ENCODE measurements around the gene SLC9A1. TPM values are rescaled to one million over a fixed set of nuclear protein-coding genes. Genes with fewer than 3 reads are reported as not detected.
A peak's percentile ranks its signal among the peaks of the same experiment; 100 is the strongest.

Gene SLC9A1
- total and polyA plus RNA-seq, 12 donors = 9.4 to 34.4 (median 20.7) TPM

DNA sequence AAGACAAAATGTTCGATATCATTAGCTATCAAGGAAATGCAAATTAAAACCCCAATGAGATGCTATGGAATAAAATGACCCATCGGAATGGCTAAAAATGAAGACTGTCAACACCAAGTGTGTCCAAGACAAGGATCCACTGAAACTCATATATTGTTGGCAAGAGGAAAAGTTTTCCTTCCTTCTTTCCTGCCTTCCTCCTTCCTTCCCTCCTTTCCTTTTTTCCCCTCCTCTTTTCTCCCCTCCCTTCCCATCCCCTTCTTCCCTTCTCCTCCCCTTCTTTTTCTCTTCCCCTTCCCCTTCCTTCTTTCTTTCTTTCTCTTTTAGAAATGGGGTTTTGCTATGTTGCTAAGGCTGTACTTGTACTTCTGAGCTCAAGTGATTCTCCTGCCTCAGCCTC is 78.1 kb downstream of the SLC9A1 start:
- no peak overlapping the region for H3K4me3 ChIP-seq
- no peaks in the 10 kb centered on the region for H3K4me1 ChIP-seq
- intact Hi-C loops (cut with DNase I) = no loop called here
- no peak for DNase-seq
- 95 to 96% methylated on average over 2 of the region's 2 CpGs for WGBS, 2 donors
- ATAC-seq = no peak
- TF ChIP-seq, protein P1, sequence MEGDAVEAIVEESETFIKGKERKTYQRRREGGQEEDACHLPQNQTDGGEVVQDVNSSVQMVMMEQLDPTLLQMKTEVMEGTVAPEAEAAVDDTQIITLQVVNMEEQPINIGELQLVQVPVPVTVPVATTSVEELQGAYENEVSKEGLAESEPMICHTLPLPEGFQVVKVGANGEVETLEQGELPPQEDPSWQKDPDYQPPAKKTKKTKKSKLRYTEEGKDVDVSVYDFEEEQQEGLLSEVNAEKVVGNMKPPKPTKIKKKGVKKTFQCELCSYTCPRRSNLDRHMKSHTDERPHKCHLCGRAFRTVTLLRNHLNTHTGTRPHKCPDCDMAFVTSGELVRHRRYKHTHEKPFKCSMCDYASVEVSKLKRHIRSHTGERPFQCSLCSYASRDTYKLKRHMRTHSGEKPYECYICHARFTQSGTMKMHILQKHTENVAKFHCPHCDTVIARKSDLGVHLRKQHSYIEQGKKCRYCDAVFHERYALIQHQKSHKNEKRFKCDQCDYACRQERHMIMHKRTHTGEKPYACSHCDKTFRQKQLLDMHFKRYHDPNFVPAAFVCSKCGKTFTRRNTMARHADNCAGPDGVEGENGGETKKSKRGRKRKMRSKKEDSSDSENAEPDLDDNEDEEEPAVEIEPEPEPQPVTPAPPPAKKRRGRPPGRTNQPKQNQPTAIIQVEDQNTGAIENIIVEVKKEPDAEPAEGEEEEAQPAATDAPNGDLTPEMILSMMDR (IDR thresholded peaks at IDR 0.05) = no peak
- H3K9me3 ChIP-seq = peaks cover 0 to 11% (median 0%) of the 10 kb centered on the region in 11 donors
- H3K27ac ChIP-seq = no peak overlapping the region
- H3K36me3 ChIP-seq = no peaks in the 10 kb centered on the region
- H3K27me3 ChIP-seq = peaks cover 0 to 5% (median 0%) of the 10 kb centered on the region in 7 donors

DNA sequence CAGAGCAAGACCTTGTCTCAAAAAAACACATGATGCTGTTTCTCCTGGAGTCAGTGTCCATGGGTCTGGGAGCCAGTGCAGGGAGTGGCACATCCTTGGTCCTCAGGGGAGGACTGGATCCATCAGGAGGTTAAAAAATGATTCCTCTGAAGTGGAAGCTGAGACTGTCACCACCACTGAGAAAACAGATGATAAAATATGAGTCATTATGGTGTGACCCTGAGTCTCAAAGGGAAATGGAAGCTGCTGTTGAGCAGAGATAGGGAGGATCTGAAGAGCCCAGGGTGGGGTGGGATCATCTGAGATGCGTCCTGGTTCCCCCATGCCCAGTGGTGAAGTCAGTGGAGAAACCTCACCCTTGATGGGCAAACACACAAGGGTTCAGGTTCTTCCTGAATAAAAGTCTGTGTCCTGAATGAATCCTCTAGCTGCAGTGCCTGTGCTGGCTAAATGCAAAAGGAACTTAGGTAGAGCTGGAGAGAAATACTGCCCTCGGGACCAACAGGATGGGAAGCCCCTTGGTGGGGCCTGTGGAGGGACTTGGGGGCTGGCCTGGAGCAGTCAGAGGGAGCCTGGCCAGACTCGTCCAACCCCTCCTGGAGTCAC is 80.6 kb downstream of the SLC9A1 start:
- no peak for ATAC-seq
- Histone ChIP-seq H3K4me1 (peaks cover 0 to 7% (median 0%) of the 10 kb centered on the region in 9 donors), H3K4me3 (no peak overlapping the region), H3K36me3 (no peaks in the 10 kb centered on the region), H3K27me3 (peaks cover 0 to 3% (median 0%) of the 10 kb centered on the region in 7 donors), H3K9me3 (peaks cover 0 to under 1% (median 0%) of the 10 kb centered on the region in 11 donors), H3K27ac (no peak overlapping the region)
- intact Hi-C loops (cut with DNase I) = no loop called here
- TF ChIP-seq, protein P1 (IDR thresholded peaks at IDR 0.05) = no peak
- 50 to 55% methylated on average over 3 of the region's 3 CpGs for WGBS, 2 donors
- DNase-seq = no peak

DNA sequence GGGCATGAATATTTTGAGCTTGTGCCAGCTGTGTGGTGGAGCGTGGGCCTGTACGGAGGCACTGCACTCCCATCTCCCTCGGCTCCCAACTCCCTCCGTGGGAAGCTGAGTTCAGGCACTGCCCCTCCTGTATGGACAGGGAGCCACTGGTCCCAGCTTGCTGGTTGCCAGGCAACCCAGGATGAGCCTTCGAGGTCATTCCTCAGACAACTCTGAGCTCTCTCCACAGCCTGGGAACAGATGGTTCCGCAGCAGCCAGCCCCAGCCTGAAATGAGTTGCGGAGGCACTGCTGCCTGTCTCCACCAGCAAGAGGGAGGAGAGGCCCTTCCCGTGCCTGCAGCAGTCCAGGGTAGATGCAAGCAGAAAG is 83.9 kb downstream of the SLC9A1 start:
- no peaks in the 10 kb centered on the region for H3K9me3 ChIP-seq
- peak in 6 of 8 donors; percentile 44 to 72 (median 62) for ATAC-seq
- intact Hi-C loops (cut with DNase I) = no loop called here
- peaks cover 0 to 7% (median 0%) of the 10 kb centered on the region in 9 donors for H3K4me1 ChIP-seq
- peak in 1 of 2 donors; percentile 15 for DNase-seq
- WGBS, 2 donors = 36 to 46% methylated on average over 8 of the region's 8 CpGs
- H3K4me3 ChIP-seq = no peak overlapping the region
- H3K27ac ChIP-seq = no peak overlapping the region
- H3K27me3 ChIP-seq = peaks cover 0 to 3% (median 0%) of the 10 kb centered on the region in 7 donors
- TF ChIP-seq, protein P1 (IDR thresholded peaks at IDR 0.05) = no peak
- no peaks in the 10 kb centered on the region for H3K36me3 ChIP-seq

DNA sequence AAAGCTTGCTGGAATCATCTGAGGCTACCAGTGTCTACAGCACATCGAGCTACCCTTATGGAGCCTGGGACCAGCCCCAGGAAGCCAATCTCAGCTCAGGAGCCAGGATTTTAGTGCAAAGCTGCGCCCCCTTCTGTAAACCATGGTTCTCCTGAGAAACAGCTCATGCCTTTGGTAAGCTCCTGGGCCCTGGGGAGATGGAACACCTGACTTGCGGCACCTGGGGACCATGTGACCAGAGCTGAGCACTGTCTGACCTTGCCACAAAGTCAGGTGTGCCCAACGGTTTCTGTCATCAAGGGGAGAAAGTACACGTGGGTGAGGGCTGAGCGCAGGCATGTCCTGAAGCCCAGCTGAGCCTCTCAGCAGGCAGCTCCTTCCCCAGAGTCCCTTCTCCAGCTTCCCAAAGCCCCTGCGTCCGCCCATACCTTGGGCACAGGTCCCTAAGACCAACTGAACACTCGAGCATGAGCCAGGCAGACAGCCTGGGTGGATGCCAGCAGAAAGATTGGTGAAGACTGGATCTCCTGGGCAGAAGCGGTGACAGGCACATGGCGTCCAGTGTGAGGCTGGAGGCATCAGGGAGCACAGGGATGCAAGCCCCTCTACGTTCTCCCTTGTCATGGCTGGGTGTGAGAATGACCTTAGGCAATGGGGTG is 84.4 kb downstream of the SLC9A1 start:
- Histone ChIP-seq H3K27ac (no peak overlapping the region), H3K4me1 (peaks cover 0 to 7% (median 0%) of the 10 kb centered on the region in 9 donors), H3K4me3 (no peak overlapping the region), H3K9me3 (no peaks in the 10 kb centered on the region), H3K27me3 (peaks cover 0 to 3% (median 0%) of the 10 kb centered on the region in 7 donors), H3K36me3 (no peaks in the 10 kb centered on the region)
- ATAC-seq = peak in 4 of 8 donors; percentile 14 to 34 (median 28)
- intact Hi-C loops (cut with DNase I) = no loop called here
- TF ChIP-seq, protein P1 (IDR thresholded peaks at IDR 0.05) = no peak
- no peak for DNase-seq
- WGBS, 2 donors = 71 to 77% methylated on average over 12 of the region's 12 CpGs
